ENCODE data around the gene ENTREP3.

Gene ENTREP3

DNA sequence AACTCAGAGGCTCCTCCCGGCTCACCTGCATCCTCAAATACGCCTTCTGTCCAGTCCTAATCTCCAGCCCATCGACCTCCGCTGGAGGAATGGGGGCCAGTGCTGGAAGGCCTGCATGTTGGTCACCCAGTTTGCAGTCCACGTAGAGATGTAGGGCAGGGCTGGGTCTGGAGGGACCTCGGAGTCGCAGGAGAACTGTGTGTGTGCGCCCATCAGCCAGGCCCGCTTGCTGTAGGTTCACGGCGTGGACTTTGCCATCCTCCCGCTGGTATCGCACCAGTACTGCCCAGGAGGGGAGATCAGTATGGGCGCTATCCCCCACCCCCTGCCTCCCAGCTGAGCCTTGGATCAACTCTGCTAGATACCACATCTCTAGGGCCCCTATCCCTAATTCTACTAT is 50.2 kb downstream of the ENTREP3 start:
- Histone ChIP-seq H3K27ac (ENCODE audit: low read length, poor library complexity, severe bottlenecking) (no peak overlapping the region), H4K91ac (ENCODE audit: low read length) (no peak overlapping the region), H2AK5ac (ENCODE audit: low read length, severe bottlenecking) (no peak overlapping the region), H3K4me3 (ENCODE audit: insufficient read depth in 1 of 2, low read depth in 1 of 2, low read length in 2 of 2) (no peak overlapping the region), H3K23ac (ENCODE audit: low read length in 2 of 2) (no peak overlapping the region), H4K8ac (ENCODE audit: low read length) (no peak overlapping the region), H3K79me1 (replicated peaks; ENCODE audit: low read length, poor library complexity, severe bottlenecking) (peaks cover 10% of the 10 kb centered on the region), H2BK12ac (ENCODE audit: low read length in 2 of 2) (no peak overlapping the region), H3K9ac (ENCODE audit: low read length) (no peak overlapping the region), H3K9me3 (ENCODE audit: control insufficient read depth, low read length) (no peaks in the 10 kb centered on the region), H2AFZ (ENCODE audit: low read depth, low read length) (no peak overlapping the region), H3K14ac (ENCODE audit: low read length in 2 of 2) (no peak overlapping the region), H3K4ac (ENCODE audit: low read depth in 1 of 2, low read length in 2 of 2) (no peak overlapping the region), H3K18ac (ENCODE audit: low read depth in 1 of 2, low read length in 2 of 2) (no peak overlapping the region), H3K36me3 (ENCODE audit: control insufficient read depth in 1 of 2, insufficient read depth in 2 of 2, low read depth in 1 of 2, low read length in 2 of 2) (peaks cover 37 to 46% of the 10 kb centered on the region in 2 experiments), H3K4me1 (ENCODE audit: control insufficient read depth, insufficient read depth, low read depth, low read length) (peaks cover 17% of the 10 kb centered on the region), H2BK5ac (ENCODE audit: low read depth, low read length, poor library complexity, severe bottlenecking) (no peak overlapping the region), H3K27me3 (ENCODE audit: control insufficient read depth in 1 of 2, insufficient read depth in 1 of 2, low read length in 2 of 2) (no peaks in the 10 kb centered on the region), H3K4me2 (ENCODE audit: low read length, poor library complexity, severe bottlenecking) (no peak overlapping the region), H2BK120ac (ENCODE audit: low read depth, low read length) (no peak overlapping the region), H2BK15ac (ENCODE audit: low read depth, poor library complexity, severe bottlenecking) (peak overlapping the region; percentile 44)
- DNase-seq = no peak
- WGBS = 96% methylated on average over 14 of the region's 14 CpGs

DNA sequence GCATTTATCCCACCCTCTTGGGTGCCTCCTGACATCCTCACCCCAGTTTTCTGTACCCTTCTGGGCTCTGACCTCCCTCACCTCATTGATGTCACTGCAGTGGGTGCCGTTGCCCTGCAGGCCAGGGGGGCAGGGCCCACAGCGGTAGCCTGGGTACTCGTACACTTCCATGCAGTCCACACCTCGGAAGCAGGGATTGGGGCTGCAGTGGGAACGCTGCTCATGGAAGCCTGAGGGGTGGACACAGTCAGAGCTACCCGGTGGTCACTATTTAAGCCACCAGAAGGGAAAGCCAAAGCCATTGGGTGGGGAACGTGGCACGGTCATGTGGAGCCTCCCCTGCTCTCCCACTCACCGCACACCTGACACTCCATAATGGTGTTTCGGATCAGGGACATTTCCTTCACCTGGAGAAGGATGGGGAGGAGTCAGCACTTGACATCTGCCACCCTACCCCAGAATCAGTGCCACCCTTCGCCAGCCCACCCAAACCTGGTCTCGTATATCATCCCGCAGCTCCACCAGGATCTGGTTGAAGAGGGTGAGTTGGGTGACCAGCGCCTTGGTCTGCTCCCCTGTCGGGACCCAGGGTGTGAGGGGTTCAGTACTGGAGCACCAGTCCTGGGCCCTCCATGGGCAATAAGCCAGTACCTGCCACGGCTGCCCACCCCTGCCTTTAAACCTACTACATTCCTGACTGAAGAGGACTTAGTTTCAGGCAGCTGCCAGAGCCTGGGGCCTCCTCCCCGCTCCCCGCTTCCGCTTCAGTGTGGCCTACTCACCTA is 52.4 kb downstream of the ENTREP3 start:
- no peaks in the 10 kb centered on the region for H3K27me3 ChIP-seq (ENCODE audit: control insufficient read depth in 1 of 2, insufficient read depth in 1 of 2, low read length in 2 of 2)
- WGBS = 94% methylated on average over 16 of the region's 19 CpGs
- no peak overlapping the region for H4K91ac ChIP-seq (ENCODE audit: low read length)
- peaks cover 3% of the 10 kb centered on the region for H3K79me1 ChIP-seq (replicated peaks; ENCODE audit: low read length, poor library complexity, severe bottlenecking)
- no peak overlapping the region for H2BK120ac ChIP-seq (ENCODE audit: low read depth, low read length)
- H3K4me2 ChIP-seq (ENCODE audit: low read length, poor library complexity, severe bottlenecking) = no peak overlapping the region
- H3K23ac ChIP-seq (ENCODE audit: low read length in 2 of 2) = no peak overlapping the region
- H3K9me3 ChIP-seq (ENCODE audit: control insufficient read depth, low read length) = no peaks in the 10 kb centered on the region
- no peak overlapping the region for H3K4ac ChIP-seq (ENCODE audit: low read depth in 1 of 2, low read length in 2 of 2)
- H3K18ac ChIP-seq (ENCODE audit: low read depth in 1 of 2, low read length in 2 of 2) = no peak overlapping the region
- no peak overlapping the region for H4K8ac ChIP-seq (ENCODE audit: low read length)
- H3K27ac ChIP-seq (ENCODE audit: low read length, poor library complexity, severe bottlenecking) = no peak overlapping the region
- peaks cover 13% of the 10 kb centered on the region for H3K4me1 ChIP-seq (ENCODE audit: control insufficient read depth, insufficient read depth, low read depth, low read length)
- H2BK5ac ChIP-seq (ENCODE audit: low read depth, low read length, poor library complexity, severe bottlenecking) = no peak overlapping the region
- no peak overlapping the region for H2BK15ac ChIP-seq (ENCODE audit: low read depth, poor library complexity, severe bottlenecking)
- peaks cover 46 to 61% of the 10 kb centered on the region in 2 experiments for H3K36me3 ChIP-seq (ENCODE audit: control insufficient read depth in 1 of 2, insufficient read depth in 2 of 2, low read depth in 1 of 2, low read length in 2 of 2)
- H2BK12ac ChIP-seq (ENCODE audit: low read length in 2 of 2) = peak overlapping the region in 1 of 2 experiments; percentile 15
- no peak overlapping the region for H3K14ac ChIP-seq (ENCODE audit: low read length in 2 of 2)
- no peak overlapping the region for H3K9ac ChIP-seq (ENCODE audit: low read length)
- H2AFZ ChIP-seq (ENCODE audit: low read depth, low read length) = no peak overlapping the region
- no peak for DNase-seq
- H3K4me3 ChIP-seq (ENCODE audit: insufficient read depth in 1 of 2, low read depth in 1 of 2, low read length in 2 of 2) = no peak overlapping the region
- H2AK5ac ChIP-seq (ENCODE audit: low read length, severe bottlenecking) = no peak overlapping the region

DNA sequence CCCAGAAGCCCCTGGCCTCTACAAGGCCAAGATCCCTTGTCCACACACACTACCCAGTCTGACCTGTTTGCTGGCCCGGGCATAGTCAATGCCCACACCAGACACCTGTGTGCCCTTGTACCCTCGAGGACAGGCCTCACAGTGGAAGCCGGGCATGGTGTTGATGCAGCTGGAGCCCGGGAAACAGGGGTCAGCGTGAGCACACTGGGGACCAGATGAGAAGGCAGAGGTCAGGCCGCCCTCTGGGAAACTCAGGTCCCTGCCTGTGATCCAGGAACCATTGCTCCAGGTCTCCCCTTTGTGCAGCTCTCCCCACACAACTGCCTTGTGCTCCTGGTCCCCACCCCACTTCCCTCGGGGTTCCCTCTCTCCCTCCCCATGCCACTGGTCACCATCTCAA is 53.1 kb downstream of the ENTREP3 start:
- no peak overlapping the region for H3K4ac ChIP-seq (ENCODE audit: low read depth in 1 of 2, low read length in 2 of 2)
- no peak overlapping the region for H2BK120ac ChIP-seq (ENCODE audit: low read depth, low read length)
- no peak overlapping the region for H4K91ac ChIP-seq (ENCODE audit: low read length)
- no peak for DNase-seq
- H2BK5ac ChIP-seq (ENCODE audit: low read depth, low read length, poor library complexity, severe bottlenecking) = no peak overlapping the region
- H3K79me1 ChIP-seq (replicated peaks; ENCODE audit: low read length, poor library complexity, severe bottlenecking) = peaks cover 6% of the 10 kb centered on the region
- no peak overlapping the region for H3K4me3 ChIP-seq (ENCODE audit: insufficient read depth in 1 of 2, low read depth in 1 of 2, low read length in 2 of 2)
- peaks cover 53 to 69% of the 10 kb centered on the region in 2 experiments for H3K36me3 ChIP-seq (ENCODE audit: control insufficient read depth in 1 of 2, insufficient read depth in 2 of 2, low read depth in 1 of 2, low read length in 2 of 2)
- H4K8ac ChIP-seq (ENCODE audit: low read length) = no peak overlapping the region
- no peak overlapping the region for H3K18ac ChIP-seq (ENCODE audit: low read depth in 1 of 2, low read length in 2 of 2)
- no peak overlapping the region for H3K9ac ChIP-seq (ENCODE audit: low read length)
- no peak overlapping the region for H3K4me2 ChIP-seq (ENCODE audit: low read length, poor library complexity, severe bottlenecking)
- no peak overlapping the region for H2AFZ ChIP-seq (ENCODE audit: low read depth, low read length)
- H2AK5ac ChIP-seq (ENCODE audit: low read length, severe bottlenecking) = no peak overlapping the region
- H2BK15ac ChIP-seq (ENCODE audit: low read depth, poor library complexity, severe bottlenecking) = no peak overlapping the region
- no peak overlapping the region for H2BK12ac ChIP-seq (ENCODE audit: low read length in 2 of 2)
- no peak overlapping the region for H3K14ac ChIP-seq (ENCODE audit: low read length in 2 of 2)
- 95% methylated on average over 7 of the region's 7 CpGs for WGBS
- H3K9me3 ChIP-seq (ENCODE audit: control insufficient read depth, low read length) = no peaks in the 10 kb centered on the region
- H3K23ac ChIP-seq (ENCODE audit: low read length in 2 of 2) = no peak overlapping the region
- H3K27ac ChIP-seq (ENCODE audit: low read length, poor library complexity, severe bottlenecking) = no peak overlapping the region
- no peaks in the 10 kb centered on the region for H3K27me3 ChIP-seq (ENCODE audit: control insufficient read depth in 1 of 2, insufficient read depth in 1 of 2, low read length in 2 of 2)
- H3K4me1 ChIP-seq (ENCODE audit: control insufficient read depth, insufficient read depth, low read depth, low read length) = peaks cover 6% of the 10 kb centered on the region

DNA sequence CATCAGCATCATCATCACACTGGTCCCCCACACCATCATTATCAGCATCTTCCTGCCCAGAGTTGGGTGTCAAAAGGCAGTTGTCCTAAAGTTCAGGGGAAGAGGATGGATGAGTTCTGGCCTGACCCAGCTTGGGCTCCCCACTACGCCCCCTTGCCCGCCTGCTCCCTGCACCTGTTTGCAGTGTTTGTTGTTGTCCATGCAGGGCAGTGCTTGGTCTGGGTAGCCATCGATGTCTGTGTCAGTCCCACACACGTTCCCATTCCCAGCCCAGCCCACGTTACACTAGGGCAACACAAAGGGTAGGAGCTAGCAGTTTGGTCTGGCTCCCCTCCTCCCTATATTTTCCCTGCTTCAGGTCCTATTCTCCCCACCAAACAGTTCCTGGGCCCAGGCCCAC is 54.4 kb downstream of the ENTREP3 start:
- no peak overlapping the region for H2BK12ac ChIP-seq (ENCODE audit: low read length in 2 of 2)
- H3K27ac ChIP-seq (ENCODE audit: low read length, poor library complexity, severe bottlenecking) = no peak overlapping the region
- H2BK120ac ChIP-seq (ENCODE audit: low read depth, low read length) = no peak overlapping the region
- no peak overlapping the region for H2BK15ac ChIP-seq (ENCODE audit: low read depth, poor library complexity, severe bottlenecking)
- H3K18ac ChIP-seq (ENCODE audit: low read depth in 1 of 2, low read length in 2 of 2) = no peak overlapping the region
- no peak overlapping the region for H4K8ac ChIP-seq (ENCODE audit: low read length)
- no peak overlapping the region for H3K9ac ChIP-seq (ENCODE audit: low read length)
- no peak overlapping the region for H3K4ac ChIP-seq (ENCODE audit: low read depth in 1 of 2, low read length in 2 of 2)
- no peak overlapping the region for H3K4me2 ChIP-seq (ENCODE audit: low read length, poor library complexity, severe bottlenecking)
- H3K27me3 ChIP-seq (ENCODE audit: control insufficient read depth in 1 of 2, insufficient read depth in 1 of 2, low read length in 2 of 2) = no peaks in the 10 kb centered on the region
- H3K36me3 ChIP-seq (ENCODE audit: control insufficient read depth in 1 of 2, insufficient read depth in 2 of 2, low read depth in 1 of 2, low read length in 2 of 2) = peaks cover 60 to 79% of the 10 kb centered on the region in 2 experiments
- H3K23ac ChIP-seq (ENCODE audit: low read length in 2 of 2) = no peak overlapping the region
- no peak overlapping the region for H2AK5ac ChIP-seq (ENCODE audit: low read length, severe bottlenecking)
- H4K91ac ChIP-seq (ENCODE audit: low read length) = no peak overlapping the region
- H3K14ac ChIP-seq (ENCODE audit: low read length in 2 of 2) = peak overlapping the region in 1 of 2 experiments; percentile 64
- H3K9me3 ChIP-seq (ENCODE audit: control insufficient read depth, low read length) = no peaks in the 10 kb centered on the region
- H2BK5ac ChIP-seq (ENCODE audit: low read depth, low read length, poor library complexity, severe bottlenecking) = no peak overlapping the region
- H3K4me3 ChIP-seq (ENCODE audit: insufficient read depth in 1 of 2, low read depth in 1 of 2, low read length in 2 of 2) = no peak overlapping the region
- WGBS = 97% methylated on average over 5 of the region's 5 CpGs
- H2AFZ ChIP-seq (ENCODE audit: low read depth, low read length) = no peak overlapping the region
- H3K79me1 ChIP-seq (replicated peaks; ENCODE audit: low read length, poor library complexity, severe bottlenecking) = peaks cover 12% of the 10 kb centered on the region
- peaks cover 8% of the 10 kb centered on the region for H3K4me1 ChIP-seq (ENCODE audit: control insufficient read depth, insufficient read depth, low read depth, low read length)
- DNase-seq = no peak
